Colonic mucosa (tissue), 4 donors: Measurements from ENCODE around the gene SRPRA. TPM values are rescaled to one million over a fixed set of nuclear protein-coding genes. Genes with fewer than 3 reads are reported as not detected.
"Not testable (repeated sequence)": the region's sequence is repeated elsewhere in the genome, so short reads cannot be mapped to it uniquely, and the experiment has no call there.

Experiments used
- DNase-seq: peaks from one replicate; pipeline ENCODE4 v3.0.0-alpha.2; 2020
- H3K27ac ChIP-seq: fragments of 200-600 bp; one replicate; pipeline ENCODE4 v1.8.0; 2021
- H3K27me3 ChIP-seq: fragments of 200-600 bp; one replicate; pipeline ENCODE4 v1.8.0; 2021
- H3K36me3 ChIP-seq: fragments of 200-600 bp; one replicate; pipeline ENCODE4 v1.8.0; 2021
- H3K4me1 ChIP-seq: fragments of 200-600 bp; one replicate; pipeline ENCODE4 v1.8.0; 2021; ENCODE audit warnings: mild to moderate bottlenecking
- H3K4me3 ChIP-seq: fragments of 200-600 bp; one replicate; pipeline ENCODE4 v1.8.0; 2021
- H3K9ac ChIP-seq, 2 donors: one replicate each; pipeline ENCODE4 v1.7.0; 2013; ENCODE audit warnings: control low read depth in 2 of 2, low read depth in 2 of 2, low read length in 2 of 2
- H3K9me3 ChIP-seq: fragments of 200-600 bp; one replicate; pipeline ENCODE4 v1.8.0; 2021
- intact Hi-C: fragments of 100-400 bp; cut with DNase I; formaldehyde crosslinking; loops from one replicate; pipeline ENCODE4 v1.14.1; 2022
- total RNA-seq, 2 donors: library from RNA; stranded (reverse); fragmentation: NEBNext Ultra II Directional in 1 of 2; extraction: Animal tissue kit (Norgen Biotek cat#: 25700) in 1 of 2; gene quantifications; one replicate each; pipeline ENCODE4 v1.2.1, GENCODE V29; 2021
- TF ChIP-seq, protein P1 (sequence below): fragments of 200-600 bp; IDR thresholded peaks from one replicate; pipeline ENCODE4 v1.8.0; 2022; ENCODE audit warnings: antibody characterized with exemption, mild to moderate bottlenecking
- donor health status: healthy.
- donor health status: DM: no; HTN: no; CAD: no.
- donor health status: DM: no; HTN: no; CAD: no.

Gene SRPRA
- total RNA-seq, 2 donors from 2014 or later = 75.8 to 102 TPM

DNA sequence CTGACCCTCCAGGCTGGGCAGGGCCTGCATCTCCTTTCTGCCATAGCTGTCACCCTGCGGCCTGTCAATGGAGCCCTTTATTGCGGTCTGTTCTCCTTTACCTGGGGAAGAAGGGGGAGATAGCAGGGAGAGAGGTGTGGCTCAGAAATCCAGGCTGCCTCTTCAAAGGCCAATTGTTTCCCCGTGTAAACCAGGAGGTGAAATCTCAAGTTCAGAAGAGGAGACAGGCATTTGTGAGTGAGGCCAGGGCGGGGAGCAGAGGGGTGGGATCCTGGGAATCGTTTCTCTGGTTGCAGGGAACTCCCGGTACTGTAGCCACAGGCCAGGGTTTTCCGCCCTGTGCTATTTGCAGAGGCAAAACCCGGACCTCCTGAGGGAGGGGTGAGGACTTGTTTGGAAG is 44.3 kb upstream of the SRPRA start:
- Histone ChIP-seq H3K9ac (no peak overlapping the region), H3K9me3 (no peaks in the 10 kb centered on the region), H3K27me3 (no peaks in the 10 kb centered on the region), H3K4me3 (no peak overlapping the region), H3K36me3 (no peaks in the 10 kb centered on the region), H3K4me1 (peaks cover 4% of the 10 kb centered on the region), H3K27ac (peak overlapping the region; percentile 52)
- peak; percentile 52 for DNase-seq
- intact Hi-C loops = loop anchor here (5.0 to 10.0 kb wide), 2 partner anchors 39 to 122 kb away; no protein-coding TSS in a partner anchor
- TF ChIP-seq, protein P1, sequence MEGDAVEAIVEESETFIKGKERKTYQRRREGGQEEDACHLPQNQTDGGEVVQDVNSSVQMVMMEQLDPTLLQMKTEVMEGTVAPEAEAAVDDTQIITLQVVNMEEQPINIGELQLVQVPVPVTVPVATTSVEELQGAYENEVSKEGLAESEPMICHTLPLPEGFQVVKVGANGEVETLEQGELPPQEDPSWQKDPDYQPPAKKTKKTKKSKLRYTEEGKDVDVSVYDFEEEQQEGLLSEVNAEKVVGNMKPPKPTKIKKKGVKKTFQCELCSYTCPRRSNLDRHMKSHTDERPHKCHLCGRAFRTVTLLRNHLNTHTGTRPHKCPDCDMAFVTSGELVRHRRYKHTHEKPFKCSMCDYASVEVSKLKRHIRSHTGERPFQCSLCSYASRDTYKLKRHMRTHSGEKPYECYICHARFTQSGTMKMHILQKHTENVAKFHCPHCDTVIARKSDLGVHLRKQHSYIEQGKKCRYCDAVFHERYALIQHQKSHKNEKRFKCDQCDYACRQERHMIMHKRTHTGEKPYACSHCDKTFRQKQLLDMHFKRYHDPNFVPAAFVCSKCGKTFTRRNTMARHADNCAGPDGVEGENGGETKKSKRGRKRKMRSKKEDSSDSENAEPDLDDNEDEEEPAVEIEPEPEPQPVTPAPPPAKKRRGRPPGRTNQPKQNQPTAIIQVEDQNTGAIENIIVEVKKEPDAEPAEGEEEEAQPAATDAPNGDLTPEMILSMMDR = no peak

DNA sequence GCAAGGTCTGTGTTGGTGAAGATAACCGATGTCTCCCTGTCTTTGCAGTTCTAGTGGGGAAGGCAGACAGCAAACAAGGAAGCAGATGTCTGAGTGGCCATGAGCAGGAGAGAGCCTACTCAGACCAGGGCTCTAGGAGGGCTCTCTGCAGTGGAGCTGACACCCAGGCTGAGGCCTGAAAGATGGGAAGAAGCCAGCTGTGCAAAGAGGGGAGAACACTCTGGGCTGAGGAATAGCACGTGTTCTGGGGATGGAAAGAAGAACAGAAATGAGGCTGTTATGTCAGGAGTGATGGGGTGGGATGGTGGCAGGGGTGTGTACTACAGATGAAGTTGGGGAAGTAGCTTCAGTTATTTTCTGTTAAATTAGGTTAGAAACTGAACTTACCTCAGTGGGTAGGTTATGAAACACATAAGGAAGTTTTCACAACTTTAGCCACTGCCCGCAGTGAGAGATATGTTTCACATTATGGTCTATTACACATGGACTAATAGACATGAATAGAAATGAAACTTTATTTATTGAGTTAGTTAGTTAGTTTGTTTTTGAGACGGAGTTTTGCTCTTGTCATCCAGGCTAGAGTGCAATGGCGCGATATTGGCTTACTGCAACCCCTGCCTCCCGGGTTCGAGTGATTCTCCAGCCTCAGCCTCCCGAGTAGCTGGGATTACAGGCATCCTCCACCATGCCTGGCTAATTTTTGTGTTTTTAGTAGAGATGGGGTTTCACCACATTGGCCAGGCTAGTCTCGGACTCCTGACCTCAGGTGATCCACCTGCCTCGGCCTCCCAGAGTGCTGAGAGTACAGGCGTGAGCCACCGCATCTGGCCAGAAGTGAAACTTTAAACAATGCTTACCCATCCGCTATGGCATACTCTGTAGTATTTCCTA is 43.0 kb upstream of the SRPRA start:
- Histone ChIP-seq H3K27me3 (no peaks in the 10 kb centered on the region), H3K36me3 (no peaks in the 10 kb centered on the region), H3K4me1 (peaks cover 4% of the 10 kb centered on the region), H3K27ac (no peak overlapping the region), H3K9ac (no peak overlapping the region), H3K9me3 (no peaks in the 10 kb centered on the region), H3K4me3 (no peak overlapping the region)
- no peak for DNase-seq
- TF ChIP-seq, protein P1 = no peak
- intact Hi-C loops = loop anchor here (2.0 to 10.0 kb wide), 3 partner anchors 41 to 169 kb away; no protein-coding TSS in a partner anchor

- TF ChIP-seq, protein P1 = no peak
- no peaks in the 10 kb centered on the region for H3K9me3 ChIP-seq
- peaks cover 4% of the 10 kb centered on the region for H3K4me1 ChIP-seq
- no peaks in the 10 kb centered on the region for H3K27me3 ChIP-seq
- H3K9ac ChIP-seq = no peak overlapping the region
- intact Hi-C loops = loop anchor here (2.0 to 10.0 kb wide), 3 partner anchors 41 to 170 kb away; no protein-coding TSS in a partner anchor
- H3K36me3 ChIP-seq = no peaks in the 10 kb centered on the region
- H3K4me3 ChIP-seq = no peak overlapping the region
- DNase-seq = no peak
- H3K27ac ChIP-seq = no peak overlapping the region
Observed at GRCh38 chr11:126310992-126311310, 42.3 kb upstream of the SRPRA start.

DNA sequence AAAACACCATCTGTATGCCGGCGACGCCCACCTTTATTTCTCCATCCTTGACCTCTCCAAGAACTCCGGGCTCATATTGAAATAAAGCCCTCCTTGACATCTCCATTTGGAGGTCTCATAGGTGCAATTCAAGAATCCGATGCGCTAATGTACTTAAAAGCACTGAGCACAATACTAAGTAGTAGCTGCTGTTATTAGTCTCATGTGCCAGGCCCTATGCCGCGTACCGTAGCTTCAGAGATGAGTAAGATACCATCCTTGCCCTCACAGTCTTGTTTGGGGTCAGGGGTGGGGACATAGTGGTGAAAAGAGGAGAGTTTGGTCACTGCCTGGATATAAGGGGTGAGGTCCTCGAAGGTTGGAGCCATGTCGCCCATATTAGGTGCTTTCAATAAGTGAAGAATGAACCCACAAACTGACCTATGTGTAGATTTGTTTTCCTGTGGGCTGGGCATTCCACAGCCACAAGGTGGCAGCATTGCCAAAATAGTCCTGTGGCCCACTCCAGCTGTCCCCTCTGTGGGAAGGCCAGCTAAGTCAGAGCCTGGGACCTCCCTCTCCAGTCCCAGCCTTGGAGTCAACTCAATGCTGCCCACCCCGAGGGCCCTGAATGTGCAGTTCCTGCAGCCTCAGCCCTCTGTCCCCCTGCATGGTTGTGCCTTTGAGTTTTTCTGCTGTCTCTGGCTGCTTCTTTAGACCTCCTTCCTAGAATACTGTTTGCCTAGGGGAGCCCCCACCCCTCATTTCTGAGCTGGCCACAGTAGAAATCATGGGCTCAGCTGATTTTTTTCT is 41.7 kb upstream of the SRPRA start:
- intact Hi-C loops = loop anchor here (2.0 to 10.0 kb wide), 3 partner anchors 42 to 170 kb away; no protein-coding TSS in a partner anchor
- Histone ChIP-seq H3K27me3 (no peaks in the 10 kb centered on the region), H3K4me3 (no peak overlapping the region), H3K4me1 (peaks cover 4% of the 10 kb centered on the region), H3K9me3 (no peaks in the 10 kb centered on the region), H3K27ac (no peak overlapping the region), H3K9ac (no peak overlapping the region), H3K36me3 (no peaks in the 10 kb centered on the region)
- peak; percentile 81 for DNase-seq
- TF ChIP-seq, protein P1 = peak; percentile 85

GRCh38 chr11:126308771-126309170 is 40.1 kb upstream of the SRPRA start:
- not testable (repeated sequence) for H3K36me3 ChIP-seq, H3K27me3 ChIP-seq, H3K27ac ChIP-seq, H3K4me1 ChIP-seq, DNase-seq, H3K9ac ChIP-seq, H3K4me3 ChIP-seq, H3K9me3 ChIP-seq
- intact Hi-C loops = loop anchor here (10.0 kb wide), 1 partner anchor 686 kb away; no protein-coding TSS in a partner anchor
